Measurements from ENCODE around the gene CALM3. TPM values are rescaled to one million over a fixed set of nuclear protein-coding genes. Genes with fewer than 3 reads are reported as not detected.
A peak's percentile ranks its signal among the peaks of the same experiment; 100 is the strongest.

Gene CALM3
- total RNA-seq, 4 donors from 2014 or later = 114 to 155 (median 129) TPM

DNA sequence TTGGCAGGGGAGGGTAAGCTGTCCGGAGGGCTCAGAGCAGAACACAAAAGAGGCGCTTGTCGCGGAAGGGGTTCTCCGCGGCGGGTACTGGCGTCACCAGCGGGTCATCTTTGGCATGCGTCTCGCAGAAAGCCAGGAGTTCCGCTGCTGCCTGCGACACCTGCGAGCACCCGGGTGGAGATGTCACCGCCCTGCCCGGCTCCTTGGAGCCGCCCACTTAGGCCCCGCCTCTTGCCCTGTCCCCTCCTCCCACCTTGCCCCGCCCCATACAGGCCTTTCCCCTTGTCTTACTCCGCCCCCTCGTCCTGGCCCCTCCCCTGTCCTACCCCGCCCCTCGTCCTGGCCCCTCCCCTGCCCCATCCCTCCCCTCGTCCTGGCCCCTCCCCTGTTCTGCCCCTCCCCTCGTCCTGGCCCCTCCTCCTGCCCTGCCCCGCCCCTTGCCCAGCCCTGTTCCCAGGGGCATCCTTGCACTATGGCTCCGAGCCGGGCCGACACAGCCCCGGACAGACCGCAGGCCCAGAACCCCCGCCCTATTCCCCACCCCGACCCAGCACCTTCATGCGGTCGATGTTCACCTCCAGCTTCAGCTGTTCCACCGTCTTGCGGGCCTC lies 33.0 kb downstream of the CALM3 start:
- no peaks in the 10 kb centered on the region for H3K9me3 ChIP-seq
- peaks cover 24 to 53% (median 41%) of the 10 kb centered on the region in 4 donors for H3K4me1 ChIP-seq
- H3K36me3 ChIP-seq = no peaks in the 10 kb centered on the region
- H3K4me3 ChIP-seq = peak overlapping the region; percentile 37 to 52 (median 49)
- DNase-seq (ENCODE audit: extremely low spot score) = peak; percentile 94
- intact Hi-C loops (cut with DNase I) = no loop called here
- H3K27ac ChIP-seq (replicated peaks in 1 of 4) = peak overlapping the region in 2 of 4 donors; percentile 27 to 31
- 11% methylated on average over 23 of the region's 38 CpGs for WGBS
- TF ChIP-seq, protein P1, sequence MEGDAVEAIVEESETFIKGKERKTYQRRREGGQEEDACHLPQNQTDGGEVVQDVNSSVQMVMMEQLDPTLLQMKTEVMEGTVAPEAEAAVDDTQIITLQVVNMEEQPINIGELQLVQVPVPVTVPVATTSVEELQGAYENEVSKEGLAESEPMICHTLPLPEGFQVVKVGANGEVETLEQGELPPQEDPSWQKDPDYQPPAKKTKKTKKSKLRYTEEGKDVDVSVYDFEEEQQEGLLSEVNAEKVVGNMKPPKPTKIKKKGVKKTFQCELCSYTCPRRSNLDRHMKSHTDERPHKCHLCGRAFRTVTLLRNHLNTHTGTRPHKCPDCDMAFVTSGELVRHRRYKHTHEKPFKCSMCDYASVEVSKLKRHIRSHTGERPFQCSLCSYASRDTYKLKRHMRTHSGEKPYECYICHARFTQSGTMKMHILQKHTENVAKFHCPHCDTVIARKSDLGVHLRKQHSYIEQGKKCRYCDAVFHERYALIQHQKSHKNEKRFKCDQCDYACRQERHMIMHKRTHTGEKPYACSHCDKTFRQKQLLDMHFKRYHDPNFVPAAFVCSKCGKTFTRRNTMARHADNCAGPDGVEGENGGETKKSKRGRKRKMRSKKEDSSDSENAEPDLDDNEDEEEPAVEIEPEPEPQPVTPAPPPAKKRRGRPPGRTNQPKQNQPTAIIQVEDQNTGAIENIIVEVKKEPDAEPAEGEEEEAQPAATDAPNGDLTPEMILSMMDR (IDR thresholded peaks at IDR 0.05) = no peak
- TF ChIP-seq EP300 (IDR thresholded peaks at IDR 0.05) (no peak), POLR2A (IDR thresholded peaks at IDR 0.05; ENCODE audit: low read depth) (no peak), POLR2AphosphoS5 (IDR thresholded peaks at IDR 0.05) (peak in 1 of 2 donors; percentile 59)
- H3K27me3 ChIP-seq = peaks cover 0 to 10% (median 0%) of the 10 kb centered on the region in 4 donors

GRCh38 chr19:46634656-46635218 lies 33.6 kb downstream of the CALM3 start:
- intact Hi-C loops (cut with DNase I) = no loop called here
- Histone ChIP-seq H3K27ac (replicated peaks in 1 of 4) (peak overlapping the region in 1 of 4 donors; percentile 27), H3K9me3 (no peaks in the 10 kb centered on the region), H3K4me1 (peaks cover 30 to 59% (median 47%) of the 10 kb centered on the region in 4 donors), H3K27me3 (peaks cover 0 to 10% (median 0%) of the 10 kb centered on the region in 4 donors), H3K4me3 (peak overlapping the region; percentile 37 to 52 (median 49)), H3K36me3 (no peaks in the 10 kb centered on the region)
- TF ChIP-seq POLR2A (IDR thresholded peaks at IDR 0.05; ENCODE audit: low read depth) = no peak
- TF ChIP-seq EP300 (IDR thresholded peaks at IDR 0.05) = no peak
- TF ChIP-seq POLR2AphosphoS5 (IDR thresholded peaks at IDR 0.05) = no peak
- TF ChIP-seq, protein P1 (IDR thresholded peaks at IDR 0.05) = no peak
- 8% methylated on average over 22 of the region's 23 CpGs for WGBS
- no peak for DNase-seq (ENCODE audit: extremely low spot score)

DNA sequence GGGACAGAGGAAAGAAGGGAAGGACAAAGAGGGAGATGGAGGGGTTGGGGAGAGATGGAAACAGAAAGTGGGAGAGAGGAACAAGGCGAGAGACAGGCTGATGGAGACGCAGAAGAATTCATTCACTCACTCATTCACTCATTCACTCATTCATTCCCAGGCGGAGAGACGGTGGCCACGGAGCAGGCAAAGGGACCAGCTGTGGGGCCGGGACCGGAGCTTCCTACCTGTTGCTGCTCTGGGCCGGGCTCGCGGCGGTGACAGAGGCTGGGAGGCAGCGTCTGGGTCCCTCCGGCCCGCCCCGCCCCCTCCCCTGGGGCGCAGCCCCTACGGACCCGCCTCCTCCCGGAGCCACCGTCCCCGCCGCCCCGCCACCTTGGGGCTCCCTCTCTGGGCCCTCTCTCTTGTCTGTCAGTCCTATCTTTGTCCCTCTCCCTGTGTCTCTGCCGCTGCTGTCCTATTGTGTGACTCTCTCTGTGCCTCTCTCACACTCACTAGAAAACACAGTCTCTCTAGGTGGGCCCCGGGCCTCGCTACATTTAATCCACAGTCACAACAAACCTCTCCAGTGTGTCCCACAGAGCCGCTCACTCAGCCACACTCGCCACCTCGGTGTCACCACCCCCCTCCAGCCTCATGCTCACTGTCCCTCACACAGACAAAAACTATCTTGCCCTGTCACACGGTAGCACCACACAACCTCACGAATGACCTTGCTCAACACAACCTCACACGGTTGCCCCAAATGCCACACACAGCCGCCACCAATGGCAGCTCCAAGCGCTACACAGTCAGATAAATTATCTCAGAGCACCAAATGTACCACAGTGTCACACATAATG lies 35.0 kb downstream of the CALM3 start, which contains the start of gene GNG8:
GNG8 (minus strand) TSS at position 283 of the 842 bp plus-strand sequence. CDS start 1,520 bp downstream, outside the sequence.
- H3K27ac ChIP-seq (replicated peaks in 1 of 4) = peak within 1 kb of the TSS in 1 of 4 donors; percentile 9
- H3K27me3 ChIP-seq = peaks cover 0 to 10% (median 0%) of the 10 kb centered on the region in 4 donors
- no peak for TF ChIP-seq POLR2A (IDR thresholded peaks at IDR 0.05; ENCODE audit: low read depth)
- TF ChIP-seq EP300 (IDR thresholded peaks at IDR 0.05) = no peak
- TF ChIP-seq, protein P1 (IDR thresholded peaks at IDR 0.05) = no peak
- TF ChIP-seq POLR2AphosphoS5 (IDR thresholded peaks at IDR 0.05) = no peak
- no peak within 1 kb of the TSS for H3K4me3 ChIP-seq
- 57% methylated on average over 22 of the region's 34 CpGs for WGBS
- H3K9me3 ChIP-seq = no peaks in the 10 kb centered on the region
- no peaks in the 10 kb centered on the region for H3K36me3 ChIP-seq
- no peak for DNase-seq (ENCODE audit: extremely low spot score)
- peaks cover 32 to 65% (median 50%) of the 10 kb centered on the region in 4 donors for H3K4me1 ChIP-seq
- intact Hi-C loops (cut with DNase I) = no loop called here

DNA sequence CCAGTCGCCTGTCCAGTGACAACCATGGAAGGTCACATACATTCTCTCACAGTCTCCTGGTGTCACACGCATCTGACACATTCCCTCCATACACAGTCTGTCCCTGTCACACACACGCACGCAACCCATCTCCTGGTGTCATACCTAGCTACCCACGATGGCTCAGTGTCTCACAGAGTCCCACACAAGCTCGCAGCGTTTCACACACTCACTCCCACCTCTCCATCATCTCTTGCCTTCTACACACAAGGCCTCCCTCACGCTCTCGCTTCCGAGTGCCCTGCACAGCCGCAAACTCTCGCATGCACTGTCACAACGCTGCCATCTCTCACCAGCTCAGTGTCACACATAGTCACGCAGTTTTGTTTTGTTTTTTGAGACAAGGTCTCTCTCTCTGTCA lies 36.1 kb downstream of the CALM3 start:
- TF ChIP-seq POLR2A (IDR thresholded peaks at IDR 0.05; ENCODE audit: low read depth) (no peak), EP300 (IDR thresholded peaks at IDR 0.05) (no peak), POLR2AphosphoS5 (IDR thresholded peaks at IDR 0.05) (no peak)
- TF ChIP-seq, protein P1 (IDR thresholded peaks at IDR 0.05) = no peak
- Histone ChIP-seq H3K27me3 (peaks cover 0 to 10% (median 0%) of the 10 kb centered on the region in 4 donors), H3K4me3 (no peak overlapping the region), H3K4me1 (peaks cover 32 to 56% (median 45%) of the 10 kb centered on the region in 4 donors), H3K27ac (replicated peaks in 1 of 4) (no peak overlapping the region), H3K36me3 (no peaks in the 10 kb centered on the region), H3K9me3 (no peaks in the 10 kb centered on the region)
- no peak for DNase-seq (ENCODE audit: extremely low spot score)
- intact Hi-C loops (cut with DNase I) = no loop called here
- 89% methylated on average over 14 of the region's 14 CpGs for WGBS

All from esophagus muscularis mucosa (tissue), 4 donors.